ENCODE results near the gene PLCH1. TPM values are rescaled to one million over a fixed set of nuclear protein-coding genes. Genes with fewer than 3 reads are reported as not detected.

Gene PLCH1
- total and polyA plus RNA-seq, 9 of the 15 experiments (the other 6 are each of a cell fraction or from before 2014, with no cell fraction given), result 0.17 to 0.62 (median 0.40) TPM

DNA sequence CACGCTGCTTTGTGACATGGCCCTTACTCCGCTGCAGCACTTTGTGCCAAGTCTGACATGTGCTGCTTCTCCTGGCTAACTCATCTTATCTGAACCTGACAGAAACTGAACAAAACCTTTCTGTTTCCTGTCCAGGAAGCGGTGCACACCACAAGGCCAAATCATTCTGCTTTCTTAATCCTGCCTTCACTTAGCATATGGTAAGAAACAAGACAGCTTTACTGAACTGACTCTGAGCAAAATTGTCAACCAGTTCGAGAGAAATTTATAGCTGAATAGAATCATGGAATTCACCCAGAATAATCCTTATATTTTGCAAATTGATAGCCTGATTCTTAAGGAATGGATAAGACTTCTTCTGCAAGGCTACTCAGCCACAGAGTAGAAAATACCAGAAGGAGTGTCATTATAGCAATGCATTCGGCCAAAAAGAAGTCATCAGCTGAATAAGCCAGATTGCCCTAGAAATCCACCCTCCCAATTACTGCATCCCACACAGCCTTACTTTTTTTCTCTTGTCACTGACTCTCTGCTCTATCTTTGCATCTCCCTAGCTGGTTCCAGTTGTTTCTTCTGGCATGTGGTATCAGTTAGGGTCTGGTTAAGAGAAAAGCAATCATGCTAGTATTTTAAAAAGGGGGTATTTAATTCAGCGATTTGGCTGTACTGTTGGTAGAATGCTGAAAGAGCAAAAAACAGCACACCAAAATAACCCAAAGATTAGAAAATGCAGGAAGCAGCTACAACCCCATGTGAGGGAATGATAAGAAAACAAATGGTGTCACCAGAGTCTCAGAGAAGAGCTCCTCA is 409.8 kb downstream of the PLCH1 start (continued):
- TF ChIP-seq ZFP1 (CRISPR knock-in tag; IDR thresholded peaks at IDR 0.05), result no peak
- TF ChIP-seq HSF4 (CRISPR knock-in tag; IDR thresholded peaks at IDR 0.05; ENCODE audit: borderline replicate concordance), result no peak
- no peak for TF ChIP-seq ZNF57 (CRISPR knock-in tag; IDR thresholded peaks at IDR 0.05)
- no peak for TF ChIP-seq HMGN3 (IDR thresholded peaks at IDR 0.05; ENCODE audit: borderline replicate concordance, extremely low read depth, insufficient read length, low read depth, low read length)
- TF ChIP-seq, protein P1, sequence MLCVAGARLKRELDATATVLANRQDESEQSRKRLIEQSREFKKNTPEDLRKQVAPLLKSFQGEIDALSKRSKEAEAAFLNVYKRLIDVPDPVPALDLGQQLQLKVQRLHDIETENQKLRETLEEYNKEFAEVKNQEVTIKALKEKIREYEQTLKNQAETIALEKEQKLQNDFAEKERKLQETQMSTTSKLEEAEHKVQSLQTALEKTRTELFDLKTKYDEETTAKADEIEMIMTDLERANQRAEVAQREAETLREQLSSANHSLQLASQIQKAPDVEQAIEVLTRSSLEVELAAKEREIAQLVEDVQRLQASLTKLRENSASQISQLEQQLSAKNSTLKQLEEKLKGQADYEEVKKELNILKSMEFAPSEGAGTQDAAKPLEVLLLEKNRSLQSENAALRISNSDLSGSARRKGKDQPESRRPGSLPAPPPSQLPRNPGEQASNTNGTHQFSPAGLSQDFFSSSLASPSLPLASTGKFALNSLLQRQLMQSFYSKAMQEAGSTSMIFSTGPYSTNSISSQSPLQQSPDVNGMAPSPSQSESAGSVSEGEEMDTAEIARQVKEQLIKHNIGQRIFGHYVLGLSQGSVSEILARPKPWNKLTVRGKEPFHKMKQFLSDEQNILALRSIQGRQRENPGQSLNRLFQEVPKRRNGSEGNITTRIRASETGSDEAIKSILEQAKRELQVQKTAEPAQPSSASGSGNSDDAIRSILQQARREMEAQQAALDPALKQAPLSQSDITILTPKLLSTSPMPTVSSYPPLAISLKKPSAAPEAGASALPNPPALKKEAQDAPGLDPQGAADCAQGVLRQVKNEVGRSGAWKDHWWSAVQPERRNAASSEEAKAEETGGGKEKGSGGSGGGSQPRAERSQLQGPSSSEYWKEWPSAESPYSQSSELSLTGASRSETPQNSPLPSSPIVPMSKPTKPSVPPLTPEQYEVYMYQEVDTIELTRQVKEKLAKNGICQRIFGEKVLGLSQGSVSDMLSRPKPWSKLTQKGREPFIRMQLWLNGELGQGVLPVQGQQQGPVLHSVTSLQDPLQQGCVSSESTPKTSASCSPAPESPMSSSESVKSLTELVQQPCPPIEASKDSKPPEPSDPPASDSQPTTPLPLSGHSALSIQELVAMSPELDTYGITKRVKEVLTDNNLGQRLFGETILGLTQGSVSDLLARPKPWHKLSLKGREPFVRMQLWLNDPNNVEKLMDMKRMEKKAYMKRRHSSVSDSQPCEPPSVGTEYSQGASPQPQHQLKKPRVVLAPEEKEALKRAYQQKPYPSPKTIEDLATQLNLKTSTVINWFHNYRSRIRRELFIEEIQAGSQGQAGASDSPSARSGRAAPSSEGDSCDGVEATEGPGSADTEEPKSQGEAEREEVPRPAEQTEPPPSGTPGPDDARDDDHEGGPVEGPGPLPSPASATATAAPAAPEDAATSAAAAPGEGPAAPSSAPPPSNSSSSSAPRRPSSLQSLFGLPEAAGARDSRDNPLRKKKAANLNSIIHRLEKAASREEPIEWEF (CRISPR knock-in tag; IDR thresholded peaks at IDR 0.05), result peak; percentile 65; the same call in 1 of the 2 replicates
- TF ChIP-seq ZNF766 (CRISPR knock-in tag; conservative IDR thresholded peaks at IDR 0.05), result no peak; the same call in 1 of the 2 replicates
- TF ChIP-seq ZNF316 (IDR thresholded peaks at IDR 0.05), result peak; percentile 88
- no peak for TF ChIP-seq IFI16 (CRISPR knock-in tag; IDR thresholded peaks at IDR 0.05)
- TF ChIP-seq ERF (CRISPR knock-in tag; IDR thresholded peaks at IDR 0.05), result 0 out of 2 replicates have a peak, but pooled peaks have one; percentile 35
- TF ChIP-seq GABPA (tag; conservative IDR thresholded peaks at IDR 0.05; ENCODE audit: low read depth), result peak; percentile 37; the same call in 1 of the 2 replicates
- TF ChIP-seq EGR1 (conservative IDR thresholded peaks at IDR 0.05), result no peak
- no peak for TF ChIP-seq SREBF1 (IDR thresholded peaks at IDR 0.05; ENCODE audit: borderline replicate concordance, low read depth, low read length)
- peak; percentile 44; the same call in 1 of the 2 replicates for TF ChIP-seq ATF7 (IDR thresholded peaks at IDR 0.05)
- TF ChIP-seq, protein P2, sequence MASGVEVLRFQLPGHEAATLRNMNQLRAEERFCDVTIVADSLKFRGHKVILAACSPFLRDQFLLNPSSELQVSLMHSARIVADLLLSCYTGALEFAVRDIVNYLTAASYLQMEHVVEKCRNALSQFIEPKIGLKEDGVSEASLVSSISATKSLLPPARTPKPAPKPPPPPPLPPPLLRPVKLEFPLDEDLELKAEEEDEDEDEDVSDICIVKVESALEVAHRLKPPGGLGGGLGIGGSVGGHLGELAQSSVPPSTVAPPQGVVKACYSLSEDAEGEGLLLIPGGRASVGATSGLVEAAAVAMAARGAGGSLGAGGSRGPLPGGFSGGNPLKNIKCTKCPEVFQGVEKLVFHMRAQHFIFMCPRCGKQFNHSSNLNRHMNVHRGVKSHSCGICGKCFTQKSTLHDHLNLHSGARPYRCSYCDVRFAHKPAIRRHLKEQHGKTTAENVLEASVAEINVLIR (CRISPR knock-in tag; IDR thresholded peaks at IDR 0.05), result no peak; the same call in 1 of the 2 replicates
- peak; percentile 94 for TF ChIP-seq TCF3 (CRISPR knock-in tag; IDR thresholded peaks at IDR 0.05)
- TF ChIP-seq, protein P3, sequence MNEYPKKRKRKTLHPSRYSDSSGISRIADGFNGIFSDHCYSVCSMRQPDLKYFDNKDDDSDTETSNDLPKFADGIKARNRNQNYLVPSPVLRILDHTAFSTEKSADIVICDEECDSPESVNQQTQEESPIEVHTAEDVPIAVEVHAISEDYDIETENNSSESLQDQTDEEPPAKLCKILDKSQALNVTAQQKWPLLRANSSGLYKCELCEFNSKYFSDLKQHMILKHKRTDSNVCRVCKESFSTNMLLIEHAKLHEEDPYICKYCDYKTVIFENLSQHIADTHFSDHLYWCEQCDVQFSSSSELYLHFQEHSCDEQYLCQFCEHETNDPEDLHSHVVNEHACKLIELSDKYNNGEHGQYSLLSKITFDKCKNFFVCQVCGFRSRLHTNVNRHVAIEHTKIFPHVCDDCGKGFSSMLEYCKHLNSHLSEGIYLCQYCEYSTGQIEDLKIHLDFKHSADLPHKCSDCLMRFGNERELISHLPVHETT (CRISPR knock-in tag; conservative IDR thresholded peaks at IDR 0.05 in 1 of 2, IDR thresholded peaks at IDR 0.05 in 1 of 2), result peak in 1 of 2 experiments; percentile 68; a peak in 2 of 4 replicates
- TF ChIP-seq EWSR1 (IDR thresholded peaks at IDR 0.05; ENCODE audit: borderline replicate concordance, low read depth, partially characterized antibody), result no peak
- peak; percentile 55 for TF ChIP-seq POLR2A (conservative IDR thresholded peaks at IDR 0.05)
- TF ChIP-seq, protein P4, sequence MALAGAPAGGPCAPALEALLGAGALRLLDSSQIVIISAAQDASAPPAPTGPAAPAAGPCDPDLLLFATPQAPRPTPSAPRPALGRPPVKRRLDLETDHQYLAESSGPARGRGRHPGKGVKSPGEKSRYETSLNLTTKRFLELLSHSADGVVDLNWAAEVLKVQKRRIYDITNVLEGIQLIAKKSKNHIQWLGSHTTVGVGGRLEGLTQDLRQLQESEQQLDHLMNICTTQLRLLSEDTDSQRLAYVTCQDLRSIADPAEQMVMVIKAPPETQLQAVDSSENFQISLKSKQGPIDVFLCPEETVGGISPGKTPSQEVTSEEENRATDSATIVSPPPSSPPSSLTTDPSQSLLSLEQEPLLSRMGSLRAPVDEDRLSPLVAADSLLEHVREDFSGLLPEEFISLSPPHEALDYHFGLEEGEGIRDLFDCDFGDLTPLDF (CRISPR knock-in tag; IDR thresholded peaks at IDR 0.05), result no peak

All from K562 (cell line).